Sigmoid colon (tissue), 4 donors: ENCODE data around the gene RCN2.

Experiments used
- EP300 ChIP-seq, 4 donors: sonication (generic); formaldehyde crosslinking; IDR thresholded peaks; one replicate each; pipeline ENCODE4 v1.6.1; 2017; ENCODE audit warnings: antibody characterized with exemption in 4 of 4
- POLR2A ChIP-seq, 2 donors: fragments of 450-650 bp; IDR thresholded peaks; one replicate each; pipeline ENCODE4 v1.6.1; 2016; ENCODE audit warnings: antibody characterized with exemption in 2 of 2, mild to moderate bottlenecking in 2 of 2, moderate library complexity in 2 of 2
- POLR2AphosphoS5 ChIP-seq, 4 donors: sonication (generic); formaldehyde crosslinking; IDR thresholded peaks; one replicate each; pipeline ENCODE4 v1.6.1; 2017; ENCODE audit warnings: antibody characterized with exemption in 4 of 4
- TF ChIP-seq, protein P1 (sequence below), 4 experiments: fragments of 450-650 bp in 3 of 4; fragments of 200-600 bp in 1 of 4; IDR thresholded peaks; one replicate each; pipeline ENCODE4 v1.5.1; 2016 to 2019; ENCODE audit warnings: antibody characterized with exemption in 4 of 4, mild to moderate bottlenecking in 3 of 4, moderate library complexity in 2 of 4

DNA sequence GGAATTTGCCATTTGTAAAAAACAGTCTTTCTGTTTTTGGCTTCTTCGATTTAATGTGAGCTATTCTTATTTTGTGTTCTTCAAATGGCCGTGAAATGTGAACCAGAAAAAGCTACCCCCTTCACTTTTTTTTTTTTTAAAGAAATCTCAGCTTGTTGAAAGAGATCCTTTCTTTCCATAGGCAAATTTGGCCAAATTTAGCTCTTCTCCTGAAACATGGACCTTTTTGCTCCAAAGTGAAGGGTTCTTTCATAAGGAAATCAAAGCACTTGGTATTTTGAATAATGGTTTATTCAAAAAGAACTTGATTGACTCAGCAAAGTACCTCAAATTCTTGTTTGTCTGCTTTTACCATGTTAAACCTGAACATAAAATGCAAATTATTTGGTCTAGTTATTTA is 10.1 kb downstream of the RCN2 start:
- TF ChIP-seq, protein P1, sequence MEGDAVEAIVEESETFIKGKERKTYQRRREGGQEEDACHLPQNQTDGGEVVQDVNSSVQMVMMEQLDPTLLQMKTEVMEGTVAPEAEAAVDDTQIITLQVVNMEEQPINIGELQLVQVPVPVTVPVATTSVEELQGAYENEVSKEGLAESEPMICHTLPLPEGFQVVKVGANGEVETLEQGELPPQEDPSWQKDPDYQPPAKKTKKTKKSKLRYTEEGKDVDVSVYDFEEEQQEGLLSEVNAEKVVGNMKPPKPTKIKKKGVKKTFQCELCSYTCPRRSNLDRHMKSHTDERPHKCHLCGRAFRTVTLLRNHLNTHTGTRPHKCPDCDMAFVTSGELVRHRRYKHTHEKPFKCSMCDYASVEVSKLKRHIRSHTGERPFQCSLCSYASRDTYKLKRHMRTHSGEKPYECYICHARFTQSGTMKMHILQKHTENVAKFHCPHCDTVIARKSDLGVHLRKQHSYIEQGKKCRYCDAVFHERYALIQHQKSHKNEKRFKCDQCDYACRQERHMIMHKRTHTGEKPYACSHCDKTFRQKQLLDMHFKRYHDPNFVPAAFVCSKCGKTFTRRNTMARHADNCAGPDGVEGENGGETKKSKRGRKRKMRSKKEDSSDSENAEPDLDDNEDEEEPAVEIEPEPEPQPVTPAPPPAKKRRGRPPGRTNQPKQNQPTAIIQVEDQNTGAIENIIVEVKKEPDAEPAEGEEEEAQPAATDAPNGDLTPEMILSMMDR (IDR thresholded peaks at IDR 0.05) = no peak
- TF ChIP-seq POLR2A (IDR thresholded peaks at IDR 0.05) (no peak), EP300 (IDR thresholded peaks at IDR 0.05) (no peak), POLR2AphosphoS5 (IDR thresholded peaks at IDR 0.05) (no peak)
